ENCODE data around the gene TBC1D5.

Gene TBC1D5

GRCh38 chr3:17407576-17407975 lies 334.9 kb downstream of the TBC1D5 start:
- no peak for TF ChIP-seq POLR2AphosphoS5 (IDR thresholded peaks at IDR 0.05; ENCODE audit: low read depth, low read length)

GRCh38 chr3:17404548-17404947 lies 337.9 kb downstream of the TBC1D5 start:
- TF ChIP-seq SIN3A (IDR thresholded peaks at IDR 0.05; ENCODE audit: borderline replicate concordance, insufficient read depth, low read length) = no peak
- TF ChIP-seq TAF1 (IDR thresholded peaks at IDR 0.05; ENCODE audit: borderline replicate concordance, insufficient read depth, low read length) = no peak
- no peak for TF ChIP-seq POLR2AphosphoS5 (IDR thresholded peaks at IDR 0.05; ENCODE audit: low read depth, low read length)
- no peak for TF ChIP-seq FOXP2 (optimal IDR thresholded peaks at IDR 0.05; ENCODE audit: borderline replicate concordance, extremely low read depth, extremely low read length, insufficient read depth)
- no peak for TF ChIP-seq REST (IDR thresholded peaks at IDR 0.05; ENCODE audit: insufficient read depth in 1 of 2, low read depth in 2 of 2, low read length in 2 of 2)

- TF ChIP-seq TAF1 (IDR thresholded peaks at IDR 0.05; ENCODE audit: borderline replicate concordance, insufficient read depth, low read length) (no peak), REST (IDR thresholded peaks at IDR 0.05; ENCODE audit: insufficient read depth in 1 of 2, low read depth in 2 of 2, low read length in 2 of 2) (no peak), FOXP2 (optimal IDR thresholded peaks at IDR 0.05; ENCODE audit: borderline replicate concordance, extremely low read depth, extremely low read length, insufficient read depth) (no peak), POLR2AphosphoS5 (IDR thresholded peaks at IDR 0.05; ENCODE audit: low read depth, low read length) (no peak), SIN3A (IDR thresholded peaks at IDR 0.05; ENCODE audit: borderline replicate concordance, insufficient read depth, low read length) (no peak)
These were observed 340.0 kb downstream of the TBC1D5 start for GRCh38 chr3:17402442-17402841.

GRCh38 chr3:17401912-17402311 lies 340.5 kb downstream of the TBC1D5 start:
- TF ChIP-seq TAF1 (IDR thresholded peaks at IDR 0.05; ENCODE audit: borderline replicate concordance, insufficient read depth, low read length) (no peak), SIN3A (IDR thresholded peaks at IDR 0.05; ENCODE audit: borderline replicate concordance, insufficient read depth, low read length) (no peak), FOXP2 (optimal IDR thresholded peaks at IDR 0.05; ENCODE audit: borderline replicate concordance, extremely low read depth, extremely low read length, insufficient read depth) (no peak), POLR2AphosphoS5 (IDR thresholded peaks at IDR 0.05; ENCODE audit: low read depth, low read length) (no peak), REST (IDR thresholded peaks at IDR 0.05; ENCODE audit: insufficient read depth in 1 of 2, low read depth in 2 of 2, low read length in 2 of 2) (no peak)

- TF ChIP-seq TAF1 (IDR thresholded peaks at IDR 0.05; ENCODE audit: borderline replicate concordance, insufficient read depth, low read length) = no peak
- TF ChIP-seq REST (IDR thresholded peaks at IDR 0.05; ENCODE audit: insufficient read depth in 1 of 2, low read depth in 2 of 2, low read length in 2 of 2) = no peak
- TF ChIP-seq SIN3A (IDR thresholded peaks at IDR 0.05; ENCODE audit: borderline replicate concordance, insufficient read depth, low read length) = no peak
- TF ChIP-seq FOXP2 (optimal IDR thresholded peaks at IDR 0.05; ENCODE audit: borderline replicate concordance, extremely low read depth, extremely low read length, insufficient read depth) = no peak
- TF ChIP-seq POLR2AphosphoS5 (IDR thresholded peaks at IDR 0.05; ENCODE audit: low read depth, low read length) = no peak
These were observed 342.8 kb downstream of the TBC1D5 start for GRCh38 chr3:17399586-17399985.

All from PFSK-1 (cell line).